Measurements from ENCODE around the gene B4GALNT4.
"Not testable (repeated sequence)": the region's sequence is repeated elsewhere in the genome, so short reads cannot be mapped to it uniquely, and the experiment has no call there.

Gene B4GALNT4

DNA sequence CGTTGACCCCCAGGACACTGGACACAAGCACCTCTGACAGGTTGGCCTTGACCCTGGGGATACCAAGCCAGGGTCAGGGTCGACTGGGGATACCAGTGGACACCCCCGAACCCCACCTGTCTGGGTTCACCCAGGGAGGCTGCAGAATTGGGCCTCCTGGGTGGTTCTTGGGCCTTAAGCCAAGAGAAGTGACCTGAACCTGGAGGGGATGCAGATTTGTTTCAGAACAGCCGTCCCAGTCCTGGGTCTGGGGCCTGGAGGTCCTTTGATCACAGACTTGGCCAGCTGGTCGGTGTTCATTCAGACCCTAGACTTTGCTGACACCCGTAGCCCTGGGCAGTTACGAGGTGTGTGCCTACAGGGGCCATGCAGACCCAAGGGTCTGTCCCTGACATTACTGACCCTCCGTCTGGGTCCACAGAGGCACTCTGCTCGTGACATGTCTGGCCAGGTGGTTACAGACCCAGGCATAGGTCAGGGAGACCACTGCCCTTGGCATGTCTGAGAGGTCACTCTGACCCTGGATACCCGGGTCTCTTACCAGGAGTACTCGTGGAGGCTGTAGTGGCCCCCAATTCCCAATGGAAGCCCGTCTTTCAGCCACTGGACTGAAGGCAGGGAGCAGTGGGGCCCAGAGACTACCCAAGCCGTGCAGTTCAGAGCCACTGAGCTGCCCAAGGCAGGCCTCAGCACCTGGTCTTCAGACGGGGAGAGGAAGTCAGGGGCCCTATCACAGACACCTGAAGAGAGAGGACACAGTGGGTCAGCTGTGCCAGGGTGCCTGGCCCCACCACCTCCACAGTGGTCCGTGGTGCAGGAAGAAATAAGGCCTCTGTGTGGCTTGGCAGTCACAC lies 39.1 kb downstream of the B4GALNT4 start:
- DNase-seq (ENCODE audit: low spot score), result no peak

DNA sequence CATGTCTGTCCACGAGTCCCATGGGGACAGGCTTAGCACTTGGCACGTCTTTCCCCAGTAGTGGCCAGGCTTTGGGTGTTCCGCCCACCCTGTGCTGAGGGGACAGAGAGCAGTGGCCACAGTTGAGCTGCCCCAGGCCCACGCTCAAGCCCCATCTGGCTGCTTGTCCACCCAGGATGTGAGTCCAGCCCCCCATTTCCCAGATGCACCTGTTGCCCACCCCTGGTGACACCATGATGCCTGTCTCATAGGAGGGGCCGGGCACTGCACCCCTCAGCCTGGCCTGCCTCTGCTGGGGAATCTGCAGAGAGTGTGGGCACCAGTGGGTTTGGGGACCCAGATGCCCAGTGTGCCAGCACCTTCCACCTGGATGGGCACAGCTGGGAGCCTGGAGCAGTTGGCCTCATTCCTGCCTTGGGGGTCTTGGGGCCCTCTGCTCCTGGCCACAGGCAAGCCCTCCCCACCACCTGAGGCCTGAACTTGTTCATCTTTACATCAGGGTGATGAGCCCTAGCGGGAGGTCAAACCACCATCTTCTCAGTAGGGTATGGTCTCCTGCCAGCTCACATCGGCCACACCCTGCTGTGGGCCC lies 39.8 kb downstream of the B4GALNT4 start:
- DNase-seq (ENCODE audit: low spot score), result no peak

DNA sequence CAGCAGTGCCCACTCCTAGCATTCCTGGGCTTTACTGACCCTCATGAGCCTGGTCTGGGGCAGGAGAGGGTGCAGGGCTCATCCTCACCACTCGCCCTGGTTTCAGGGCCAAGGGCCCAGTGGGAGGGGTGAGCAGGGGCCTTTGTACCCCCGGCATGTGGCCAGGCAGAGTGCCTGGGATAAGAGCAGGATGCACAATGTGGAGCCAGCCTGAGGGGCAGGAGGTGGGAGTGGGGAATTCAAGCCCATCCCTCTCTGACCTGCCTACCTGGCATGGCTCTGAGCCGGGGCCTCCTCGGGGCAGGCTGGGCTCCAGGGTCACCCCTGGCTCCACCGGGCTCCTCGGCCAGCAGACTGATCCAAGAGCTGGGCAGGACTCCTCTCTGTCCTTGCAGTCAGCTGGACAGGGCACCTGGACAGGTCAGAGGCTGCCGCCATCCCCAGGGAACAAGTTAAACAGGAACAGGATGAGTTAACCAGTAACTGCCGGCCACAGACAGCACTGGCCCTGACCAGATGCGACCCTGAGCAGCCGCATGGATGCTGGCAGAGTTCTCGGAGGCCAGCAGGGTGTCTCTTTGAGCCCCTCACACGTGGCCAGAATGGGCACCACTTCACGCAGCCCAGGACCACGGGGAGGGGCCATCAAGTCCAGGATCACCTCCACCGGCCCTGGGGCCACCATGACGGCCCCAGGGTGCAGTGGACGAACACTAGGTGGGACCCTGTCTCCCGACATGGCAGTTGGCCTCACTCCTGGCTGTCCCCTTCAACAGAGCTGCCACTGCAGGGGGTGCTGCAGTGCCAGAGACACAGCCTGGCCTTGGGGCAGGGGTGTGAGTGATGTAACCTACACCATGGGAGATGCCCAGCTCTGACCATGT lies 40.5 kb downstream of the B4GALNT4 start:
- DNase-seq (ENCODE audit: low spot score), result no peak

DNA sequence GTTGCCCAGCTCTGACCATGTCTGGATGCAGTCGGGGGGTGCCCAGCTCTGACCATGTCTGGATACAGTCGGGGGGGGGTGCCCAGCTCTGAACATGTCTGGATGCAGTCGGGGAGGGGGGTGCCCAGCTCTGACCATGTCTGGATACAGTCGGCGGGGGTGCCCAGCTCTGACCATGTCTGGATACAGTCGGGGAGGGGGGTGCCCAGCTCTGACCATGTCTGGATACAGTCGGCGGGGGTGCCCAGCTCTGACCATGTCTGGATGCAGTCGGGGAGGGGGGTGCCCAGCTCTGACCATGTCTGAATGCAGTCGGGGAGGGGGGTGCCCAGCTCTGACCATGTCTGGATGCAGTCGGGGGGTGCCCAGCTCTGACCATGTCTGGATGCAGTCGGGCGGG lies 41.4 kb downstream of the B4GALNT4 start:
- DNase-seq (ENCODE audit: low spot score), result not testable (repeated sequence)

DNA sequence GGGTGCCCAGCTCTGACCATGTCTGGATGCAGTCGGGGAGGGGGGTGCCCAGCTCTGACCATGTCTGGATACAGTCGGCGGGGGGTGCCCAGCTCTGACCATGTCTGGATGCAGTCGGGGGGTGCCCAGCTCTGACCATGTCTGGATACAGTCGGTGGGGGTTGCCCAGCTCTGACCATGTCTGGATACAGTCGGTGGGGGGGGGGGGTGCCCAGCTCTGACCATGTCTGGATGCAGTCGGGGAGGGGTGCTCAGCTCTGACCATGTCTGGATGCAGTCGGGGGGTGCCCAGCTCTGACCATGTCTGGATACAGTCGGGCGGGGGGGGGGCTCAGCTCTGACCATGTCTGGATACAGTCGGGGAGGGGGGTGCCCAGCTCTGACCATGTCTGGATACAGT lies 42.2 kb downstream of the B4GALNT4 start:
- not testable (repeated sequence) for DNase-seq (ENCODE audit: low spot score)

GRCh38 chr11:412641-413119 lies 43.4 kb downstream of the B4GALNT4 start:
- no peak for DNase-seq (ENCODE audit: low spot score)

GRCh38 chr11:413120-414081 lies 44.1 kb downstream of the B4GALNT4 start:
- no peak for DNase-seq (ENCODE audit: low spot score)

DNA sequence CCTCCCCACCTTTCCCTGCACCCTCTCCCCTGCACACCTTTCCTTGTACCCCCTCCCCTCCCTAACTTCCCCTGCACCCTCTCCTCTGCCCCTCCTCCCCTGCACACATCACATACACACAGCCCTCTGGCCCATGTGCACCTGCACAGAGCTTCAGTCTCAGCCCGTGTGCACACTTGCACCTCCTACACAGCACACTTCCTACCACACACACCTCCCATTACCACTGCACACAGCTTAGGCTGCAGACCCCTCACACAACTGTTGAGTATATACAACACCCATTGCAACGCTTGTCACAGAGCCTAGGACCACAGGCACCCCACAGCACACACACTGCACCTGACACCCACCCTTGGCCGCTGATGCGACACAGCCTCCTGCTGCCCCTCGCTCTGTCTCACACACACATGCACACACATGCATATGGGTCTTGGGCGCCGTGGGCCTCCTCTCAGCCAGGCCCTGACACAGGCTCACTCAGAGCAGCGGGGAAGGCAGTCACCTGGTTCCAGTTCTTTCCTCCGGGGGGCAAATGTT lies 45.1 kb downstream of the B4GALNT4 start:
- no peak for DNase-seq (ENCODE audit: low spot score)

- DNase-seq (ENCODE audit: low spot score), result no peak
These were observed 46.3 kb downstream of the B4GALNT4 start for GRCh38 chr11:415640-416041.

GRCh38 chr11:416051-416756 lies 46.9 kb downstream of the B4GALNT4 start:
- DNase-seq (ENCODE audit: low spot score), result no peak

GRCh38 chr11:416757-417621 lies 47.7 kb downstream of the B4GALNT4 start:
- no peak for DNase-seq (ENCODE audit: low spot score)

DNA sequence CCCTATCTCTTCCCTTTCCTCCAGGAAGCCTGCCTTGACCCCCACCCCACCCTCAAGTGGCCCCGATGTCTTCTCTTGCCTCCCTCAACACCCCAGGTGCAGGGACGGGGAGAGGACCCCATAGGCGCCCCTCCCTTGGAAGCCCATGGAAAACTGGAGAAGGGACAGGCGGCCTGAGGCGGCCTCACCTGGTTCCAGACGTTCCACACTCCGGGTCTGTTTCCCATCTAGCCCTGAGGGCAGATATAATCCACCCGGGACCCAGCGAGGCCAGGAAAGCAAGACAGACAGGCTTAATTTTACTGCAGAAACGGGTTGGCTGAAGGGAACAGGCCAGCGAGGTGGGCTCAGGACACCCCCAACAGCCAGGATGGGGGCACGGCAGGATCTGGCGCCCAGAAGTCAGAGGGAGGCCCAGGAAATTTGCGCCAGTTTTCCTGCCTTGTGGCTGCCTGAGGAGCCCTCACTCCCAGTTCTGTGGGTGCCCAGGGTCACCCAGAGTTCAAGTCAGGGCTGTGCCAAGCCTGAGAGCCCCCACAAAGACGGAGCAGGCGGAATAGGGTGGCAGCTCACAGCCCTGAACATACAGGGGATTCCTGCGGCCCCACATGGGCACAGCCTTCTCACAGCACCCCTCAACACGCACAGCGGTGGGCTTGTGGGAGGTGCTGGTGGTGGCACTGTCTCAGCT lies 48.5 kb downstream of the B4GALNT4 start:
- no peak for DNase-seq (ENCODE audit: low spot score)

- no peak for DNase-seq (ENCODE audit: low spot score)
These were observed 49.3 kb downstream of the B4GALNT4 start for GRCh38 chr11:418343-419247.

DNA sequence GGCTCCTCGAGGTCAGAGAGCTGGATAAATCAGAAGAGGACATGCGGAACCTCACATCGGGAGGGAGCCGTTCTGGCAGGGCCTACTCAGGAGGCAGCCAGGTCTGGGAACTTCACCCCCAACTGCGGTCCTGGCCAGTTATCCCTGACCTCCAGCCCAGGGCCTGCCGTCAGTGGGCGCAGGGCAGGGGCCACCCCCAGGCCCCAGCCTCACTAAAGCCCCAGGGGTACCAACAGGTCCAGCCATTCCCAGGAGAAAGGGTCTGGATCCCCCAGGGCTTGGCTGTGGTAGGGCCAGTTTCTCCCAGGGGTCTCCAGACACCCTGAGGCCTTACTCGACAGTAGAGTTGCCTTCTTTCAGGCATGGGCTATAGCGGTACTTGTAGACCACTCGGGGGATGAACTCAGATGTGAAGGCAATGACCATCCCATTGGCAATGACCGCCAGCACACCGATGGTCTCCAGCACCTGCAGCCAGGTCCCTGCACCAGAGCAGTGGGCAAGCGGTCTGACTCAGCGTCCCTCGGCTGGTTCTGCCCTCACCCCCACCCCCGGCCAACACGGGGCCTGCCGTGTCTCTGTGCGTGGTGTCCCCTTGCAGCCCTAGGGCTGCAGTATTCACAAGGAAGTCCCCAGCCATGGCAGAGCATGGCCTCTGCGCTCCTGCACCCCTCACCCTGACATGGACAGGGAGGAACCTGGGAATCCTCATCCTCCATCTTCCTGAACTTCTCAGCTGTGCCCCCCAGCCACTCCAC lies 50.1 kb downstream of the B4GALNT4 start:
- no peak for DNase-seq (ENCODE audit: low spot score)

GRCh38 chr11:420054-420910 lies 51.0 kb downstream of the B4GALNT4 start:
- DNase-seq (ENCODE audit: low spot score), result no peak

GRCh38 chr11:420911-421321 lies 51.6 kb downstream of the B4GALNT4 start:
- DNase-seq (ENCODE audit: low spot score), result no peak

All from globus pallidus (tissue), 1 donor.